Measurements from ENCODE around the gene PROKR1.
A peak's percentile ranks its signal among the peaks of the same experiment; 100 is the strongest.
"Not testable (repeated sequence)": the region's sequence is repeated elsewhere in the genome, so short reads cannot be mapped to it uniquely, and the experiment has no call there.

PROKR1 gene

GRCh38 chr2:68643011-68643873, at the start of gene PROKR1:
Gene PROKR1, plus strand, starts transcription at chr2:68643579. Its CDS starts 2,243 bp downstream, at chr2:68645822.
- peak; percentile 31 for DNase-seq (ENCODE audit: low spot score)

DNA sequence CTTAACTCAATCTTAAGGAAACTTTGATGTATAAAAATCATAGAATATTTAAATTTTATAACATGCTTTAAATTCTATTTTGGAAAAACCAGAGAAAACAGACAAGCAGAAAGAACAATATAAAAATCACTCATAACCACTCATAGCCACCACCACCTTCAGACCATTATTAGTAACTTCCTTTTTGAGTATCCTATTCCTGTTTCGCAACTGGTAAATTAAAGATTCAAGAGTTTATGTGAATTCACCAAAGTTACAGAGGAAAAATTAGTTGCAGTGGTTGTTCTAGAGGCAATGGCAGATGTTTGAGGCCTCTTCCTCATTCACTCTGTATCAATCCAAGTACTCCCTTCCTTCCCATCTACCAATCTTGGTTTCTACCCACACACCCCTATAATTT, 49.3 kb upstream of the PROKR1 start:
- DNase-seq (ENCODE audit: low spot score), result no peak

- peak; percentile 41 for DNase-seq (ENCODE audit: low spot score)
Observed at GRCh38 chr2:68594674-68595492, 48.5 kb upstream of the PROKR1 start.

DNA sequence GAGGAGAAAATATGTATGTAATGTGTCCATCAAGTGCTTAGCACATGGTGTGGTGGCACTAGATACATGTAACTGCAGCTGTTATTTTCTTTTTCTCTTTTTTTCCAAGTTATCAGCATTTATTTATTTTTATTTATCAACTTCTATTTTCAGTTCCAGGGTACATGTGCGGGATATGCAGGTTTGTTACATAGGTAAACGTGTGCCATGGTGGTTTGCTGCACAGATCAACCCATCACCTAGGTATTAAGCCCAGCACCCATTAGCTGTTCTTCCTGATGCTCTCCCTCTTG, 47.9 kb upstream of the PROKR1 start:
- DNase-seq (ENCODE audit: low spot score), result not testable (repeated sequence)

GRCh38 chr2:68600495-68600894, 42.9 kb upstream of the PROKR1 start:
- DNase-seq (ENCODE audit: low spot score), result not testable (repeated sequence)

DNA sequence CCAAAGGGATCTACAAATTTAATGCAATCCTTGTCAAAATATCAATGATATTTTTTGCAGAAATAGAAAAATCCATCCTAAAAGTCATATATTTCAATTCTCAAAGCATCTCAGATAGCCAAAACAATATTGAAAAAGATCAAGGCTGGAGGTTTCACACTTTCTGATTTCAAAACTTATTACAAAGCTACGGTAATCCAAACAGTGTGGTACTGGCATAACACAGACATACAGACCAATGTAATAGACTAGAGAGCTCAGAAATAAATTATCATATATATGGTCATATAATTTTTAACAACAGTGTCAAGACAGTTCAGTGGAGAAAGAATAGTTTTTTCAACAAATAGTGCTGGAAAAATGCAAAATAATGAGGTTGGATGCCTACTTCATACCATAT, 40.3 kb upstream of the PROKR1 start:
- DNase-seq (ENCODE audit: low spot score), result no peak

DNA sequence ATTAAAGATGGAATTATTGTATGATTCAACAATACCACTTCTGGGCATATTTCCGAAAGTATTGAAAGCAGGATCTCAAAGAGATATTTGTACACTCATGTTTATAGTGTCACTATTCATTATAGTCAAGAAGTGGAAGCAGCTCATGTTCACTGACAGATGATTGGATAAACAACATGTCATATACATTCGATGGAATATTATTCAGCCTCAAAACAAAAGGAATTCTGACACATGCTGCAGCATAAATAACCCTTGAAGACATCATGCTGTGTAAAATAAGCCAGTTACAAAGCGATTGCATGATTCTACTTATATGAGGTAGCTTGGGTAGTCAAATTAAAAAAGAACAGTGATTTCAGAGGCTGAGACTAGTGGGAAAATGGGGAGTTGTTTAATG, 39.3 kb upstream of the PROKR1 start:
- no peak for DNase-seq (ENCODE audit: low spot score)

GRCh38 chr2:68605939-68606338, 37.4 kb upstream of the PROKR1 start:
- no peak for DNase-seq (ENCODE audit: low spot score)

- DNase-seq (ENCODE audit: low spot score), result no peak
Observed at GRCh38 chr2:68606759-68607158, 36.6 kb upstream of the PROKR1 start.

DNA sequence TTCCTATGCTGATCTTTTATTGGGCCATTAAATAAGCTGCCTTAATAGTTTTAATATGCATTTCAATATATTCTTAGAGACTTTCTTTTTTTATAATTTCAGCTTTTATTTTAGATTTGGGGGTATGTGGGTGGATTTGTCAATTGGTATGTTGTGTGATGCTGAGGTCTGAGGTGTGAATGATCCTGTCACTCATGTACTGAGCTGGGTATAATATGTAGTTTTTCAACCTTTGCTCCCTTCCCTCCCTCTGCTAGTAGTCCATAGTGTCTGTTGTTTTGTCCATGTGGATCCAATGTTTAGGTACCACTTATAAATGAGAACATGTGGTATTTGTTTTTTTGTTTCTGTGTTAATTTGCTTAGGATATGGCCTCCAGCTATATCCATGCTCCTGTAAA, 35.5 kb upstream of the PROKR1 start:
- no peak for DNase-seq (ENCODE audit: low spot score)

- DNase-seq (ENCODE audit: low spot score), result no peak
Observed at GRCh38 chr2:68612765-68613519, 30.4 kb upstream of the PROKR1 start.

GRCh38 chr2:68620772-68621171, 22.6 kb upstream of the PROKR1 start:
- no peak for DNase-seq (ENCODE audit: low spot score)

GRCh38 chr2:68623820-68624219, 19.6 kb upstream of the PROKR1 start:
- no peak for DNase-seq (ENCODE audit: low spot score)

- DNase-seq (ENCODE audit: low spot score), result no peak
Observed at GRCh38 chr2:68627615-68628014, 15.8 kb upstream of the PROKR1 start.

- no peak for DNase-seq (ENCODE audit: low spot score)
Observed at GRCh38 chr2:68632021-68632420, 11.4 kb upstream of the PROKR1 start.

DNA sequence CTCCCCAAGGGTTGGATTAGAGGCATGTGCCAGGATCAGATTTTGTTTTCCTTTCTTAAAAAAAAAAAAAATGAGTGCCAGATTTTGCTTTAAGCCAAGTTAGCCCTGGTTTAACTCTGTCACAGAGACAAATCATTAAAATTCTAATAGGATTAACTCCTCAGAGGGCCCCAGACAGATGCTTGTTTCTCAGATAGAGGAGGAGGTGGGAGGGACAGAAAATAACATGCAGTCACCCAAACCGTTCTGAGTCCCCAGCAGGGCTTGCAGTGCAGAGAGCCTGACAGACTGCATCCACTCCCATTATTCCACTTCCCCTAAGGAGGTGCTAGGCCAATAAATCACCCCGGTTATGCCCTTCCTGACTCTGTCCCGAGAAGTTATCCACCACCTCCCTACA, 6.3 kb upstream of the PROKR1 start:
- DNase-seq (ENCODE audit: low spot score), result no peak

- DNase-seq (ENCODE audit: low spot score), result no peak
Observed at GRCh38 chr2:68643874-68644485, 601 bp downstream of the PROKR1 start.

- no peak for DNase-seq (ENCODE audit: low spot score)
Observed at GRCh38 chr2:68645523-68645922, 2.1 kb downstream of the PROKR1 start.

DNA sequence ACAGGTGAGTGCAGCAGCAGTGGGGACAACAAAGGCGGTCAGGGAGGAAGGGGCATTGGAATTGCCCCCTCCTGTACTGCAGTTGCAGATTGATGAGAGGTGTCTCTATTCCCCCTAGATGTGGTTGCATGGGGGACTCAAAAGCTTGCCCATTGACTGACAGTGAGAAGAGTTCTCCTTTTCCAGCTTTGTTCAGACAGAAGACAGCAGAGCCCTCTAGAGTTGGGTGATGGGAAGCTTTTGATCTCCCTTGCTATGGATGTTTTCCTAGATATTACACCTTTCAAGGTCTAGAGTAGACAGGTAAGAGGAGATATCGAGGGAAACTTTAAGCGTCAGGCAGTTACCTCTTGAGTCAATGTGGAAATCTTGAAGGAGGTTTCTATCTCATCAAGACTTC, 2.9 kb downstream of the PROKR1 start:
- peak; percentile 54 for DNase-seq (ENCODE audit: low spot score)

DNA sequence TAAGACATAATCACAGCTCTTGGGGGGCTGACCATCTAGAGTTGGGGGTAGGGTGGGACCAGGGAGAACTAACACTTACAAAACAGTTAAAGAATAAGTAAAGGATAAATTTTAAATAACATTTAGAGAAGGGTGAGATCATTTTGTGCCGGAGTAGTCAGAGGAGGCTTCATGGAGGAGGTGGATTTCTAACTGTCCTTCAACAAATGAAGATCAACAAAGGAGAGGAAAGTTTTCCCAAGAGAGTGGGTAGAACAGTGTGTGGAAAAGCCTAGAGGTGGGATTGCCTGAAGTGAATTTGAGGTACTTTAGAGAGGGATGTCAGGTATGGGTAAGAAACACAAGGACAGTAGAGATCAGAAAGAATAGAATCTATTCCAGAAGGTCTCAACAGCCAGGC, 7.3 kb downstream of the PROKR1 start:
- no peak for DNase-seq (ENCODE audit: low spot score)

- no peak for DNase-seq (ENCODE audit: low spot score)
Observed at GRCh38 chr2:68653034-68653433, 9.7 kb downstream of the PROKR1 start.

- peak; percentile 60 for DNase-seq (ENCODE audit: low spot score)
Observed at GRCh38 chr2:68653538-68653982, 10.2 kb downstream of the PROKR1 start.

Data from SW480 (cell line).